Lower lobe of right lung (tissue), 2 donors: ENCODE measurements around the gene TENM3. TPM values are rescaled to one million over a fixed set of nuclear protein-coding genes. Genes with fewer than 3 reads are reported as not detected.

ENCODE experiments used
- ATAC-seq, 2 donors: fragments of 200-7000 bp; cut with Tn5 transposase; one replicate each; pipeline ENCODE4 v1.9.1; 2020 to 2022; ENCODE audit warnings: mild to moderate bottlenecking in 2 of 2, moderate library complexity in 2 of 2
- DNase-seq: peaks from one replicate; pipeline ENCODE4 v3.0.0-alpha.2; 2020
- H3K27ac ChIP-seq: fragments of 200-600 bp; one replicate; pipeline ENCODE4 v1.8.0; 2022
- H3K27me3 ChIP-seq: fragments of 200-600 bp; one replicate; pipeline ENCODE4 v1.8.0; 2022; ENCODE audit warnings: low read depth
- H3K36me3 ChIP-seq: fragments of 200-600 bp; one replicate; pipeline ENCODE4 v1.8.0; 2022; ENCODE audit warnings: mild to moderate bottlenecking
- H3K4me1 ChIP-seq: fragments of 200-600 bp; one replicate; pipeline ENCODE4 v1.8.0; 2022
- H3K4me3 ChIP-seq: fragments of 200-600 bp; one replicate; pipeline ENCODE4 v1.8.0; 2022; ENCODE audit warnings: mild to moderate bottlenecking
- H3K9me3 ChIP-seq: fragments of 200-600 bp; one replicate; pipeline ENCODE4 v1.8.0; 2022
- CTCF ChIP-seq: fragments of 200-600 bp; IDR thresholded peaks from one replicate; pipeline ENCODE4 v1.8.0; 2022; ENCODE audit warnings: antibody characterized with exemption, mild to moderate bottlenecking
- intact Hi-C: fragments of 100-400 bp; cut with DNase I; formaldehyde crosslinking; loops from one replicate; pipeline ENCODE4 v1.11.0; 2022
- total RNA-seq: library from RNA; stranded (reverse); fragmentation: NEBNext Ultra II Directional; extraction: Animal tissue kit (Norgen Biotek cat#: 25700); gene quantifications from one replicate; pipeline ENCODE4 v1.2.1, GENCODE V29; 2021
- donor health status: DM: no; HTN: yes; CAD: no; lungs with severe emphysema.

The TENM3 gene
- total RNA-seq, 1 donor from 2014 or later: 1.9 TPM

GRCh38 chr4:182549356-182549755 lies 306.2 kb downstream of the TENM3 start:
- no peak for DNase-seq
- Histone ChIP-seq H3K27ac (no peak overlapping the region), H3K4me3 (no peak overlapping the region), H3K36me3 (no peaks in the 10 kb centered on the region), H3K9me3 (no peaks in the 10 kb centered on the region), H3K27me3 (no peaks in the 10 kb centered on the region), H3K4me1 (no peaks in the 10 kb centered on the region)
- intact Hi-C loops: no loop called here
- no peak for TF ChIP-seq CTCF
- no peak for ATAC-seq

- no peak for TF ChIP-seq CTCF
- intact Hi-C loops: no loop called here
- no peak overlapping the region for H3K27ac ChIP-seq
- DNase-seq (no peak), ATAC-seq (no peak)
- H3K36me3 ChIP-seq: no peaks in the 10 kb centered on the region
- H3K27me3 ChIP-seq: no peaks in the 10 kb centered on the region
- H3K9me3 ChIP-seq: no peaks in the 10 kb centered on the region
- no peak overlapping the region for H3K4me3 ChIP-seq
- no peaks in the 10 kb centered on the region for H3K4me1 ChIP-seq
Measured at GRCh38 chr4:182552948-182553347, 309.7 kb downstream of the TENM3 start.

- no peak overlapping the region for H3K27ac ChIP-seq
- H3K9me3 ChIP-seq: no peaks in the 10 kb centered on the region
- no peaks in the 10 kb centered on the region for H3K4me1 ChIP-seq
- TF ChIP-seq CTCF: no peak
- DNase-seq (no peak), ATAC-seq (no peak)
- peak overlapping the region; percentile 2 for H3K4me3 ChIP-seq
- intact Hi-C loops: no loop called here
- H3K36me3 ChIP-seq: no peaks in the 10 kb centered on the region
- no peaks in the 10 kb centered on the region for H3K27me3 ChIP-seq
Measured at GRCh38 chr4:182553653-182554052, 310.5 kb downstream of the TENM3 start.

- Histone ChIP-seq H3K27me3 (no peaks in the 10 kb centered on the region), H3K4me1 (no peaks in the 10 kb centered on the region), H3K4me3 (peak overlapping the region; percentile 2), H3K9me3 (no peaks in the 10 kb centered on the region), H3K36me3 (no peaks in the 10 kb centered on the region), H3K27ac (no peak overlapping the region)
- DNase-seq: no peak
- no peak for ATAC-seq
- no peak for TF ChIP-seq CTCF
- intact Hi-C loops: no loop called here
Measured at GRCh38 chr4:182554736-182555135, 311.5 kb downstream of the TENM3 start.

GRCh38 chr4:182555997-182556418 lies 312.8 kb downstream of the TENM3 start:
- Histone ChIP-seq H3K9me3 (no peaks in the 10 kb centered on the region), H3K4me1 (no peaks in the 10 kb centered on the region), H3K27me3 (no peaks in the 10 kb centered on the region), H3K27ac (no peak overlapping the region), H3K36me3 (no peaks in the 10 kb centered on the region), H3K4me3 (no peak overlapping the region)
- ATAC-seq: peak; percentile 23 to 64
- intact Hi-C loops: no loop called here
- no peak for TF ChIP-seq CTCF
- no peak for DNase-seq

GRCh38 chr4:182556580-182556979 lies 313.4 kb downstream of the TENM3 start:
- no peak for TF ChIP-seq CTCF
- Histone ChIP-seq H3K4me1 (no peaks in the 10 kb centered on the region), H3K9me3 (no peaks in the 10 kb centered on the region), H3K36me3 (no peaks in the 10 kb centered on the region), H3K27me3 (no peaks in the 10 kb centered on the region), H3K4me3 (no peak overlapping the region), H3K27ac (no peak overlapping the region)
- no peak for DNase-seq
- peak; percentile 59 to 88 for ATAC-seq
- intact Hi-C loops: no loop called here
